HAP-1 (cell line): ENCODE data around the gene SH3BP1.
"Not testable (repeated sequence)": the region's sequence is repeated elsewhere in the genome, so short reads cannot be mapped to it uniquely, and the experiment has no call there.

Experiments
- DNase-seq, 2 experiments: peaks; one replicate each; pipeline ENCODE4 v3.0.0-alpha.2; 2016 to 2020; ENCODE audit warnings: low spot score in 2 of 2
- H3K27me3 ChIP-seq: fragments of 250-450 bp; sonication (Bioruptor Pico); 2 replicates; pipeline ENCODE4 v1.5.1; 2020; ENCODE audit warnings: low read depth, mild to moderate bottlenecking, moderate library complexity
- H3K36me3 ChIP-seq: fragments of 250-450 bp; sonication (Bioruptor Pico); replicated peaks from 2 replicates; pipeline ENCODE4 v1.5.1; 2020; ENCODE audit warnings: mild to moderate bottlenecking
- H3K4me1 ChIP-seq: fragments of 250-450 bp; sonication (Bioruptor Pico); 2 replicates; pipeline ENCODE4 v1.5.1; 2020; ENCODE audit warnings: mild to moderate bottlenecking
- H3K4me3 ChIP-seq: fragments of 250-450 bp; sonication (Bioruptor Pico); 2 replicates; pipeline ENCODE4 v1.5.1; 2020; ENCODE audit warnings: mild to moderate bottlenecking, moderate library complexity
- H3K9me3 ChIP-seq: fragments of 250-450 bp; sonication (Bioruptor Pico); 2 replicates; pipeline ENCODE4 v1.5.1; 2020; ENCODE audit warnings: mild to moderate bottlenecking, moderate library complexity
- in situ Hi-C: fragments of 300-500 bp; cut with MboI; formaldehyde crosslinking; loops from 3 replicates; pipeline ENCODE4 v1.14.3; 2020; ENCODE audit warnings: low sequenced_read_pairs, inconsistent platforms, mixed read lengths

SH3BP1 gene

DNA sequence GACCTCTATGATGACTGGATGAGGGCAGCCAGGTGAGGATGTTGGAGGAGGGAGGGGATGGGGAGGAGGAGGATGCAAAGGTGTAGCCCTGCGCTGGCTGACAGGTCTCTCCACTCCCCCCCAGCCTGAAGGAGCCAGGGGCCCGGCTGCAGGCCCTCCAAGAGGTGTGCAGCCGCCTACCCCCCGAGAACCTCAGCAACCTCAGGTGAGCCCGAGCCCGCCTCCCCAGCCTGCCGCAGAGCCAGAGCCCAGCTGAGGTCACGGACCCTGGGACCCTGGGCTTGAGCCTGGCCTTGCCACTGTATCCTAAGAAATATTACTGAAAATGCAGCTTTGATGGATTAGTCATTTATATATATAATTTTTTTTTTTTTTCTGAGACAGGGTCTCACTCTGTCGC lies 7.8 kb downstream of the SH3BP1 start:
- peaks cover 20% of the 10 kb centered on the region for H3K36me3 ChIP-seq

DNA sequence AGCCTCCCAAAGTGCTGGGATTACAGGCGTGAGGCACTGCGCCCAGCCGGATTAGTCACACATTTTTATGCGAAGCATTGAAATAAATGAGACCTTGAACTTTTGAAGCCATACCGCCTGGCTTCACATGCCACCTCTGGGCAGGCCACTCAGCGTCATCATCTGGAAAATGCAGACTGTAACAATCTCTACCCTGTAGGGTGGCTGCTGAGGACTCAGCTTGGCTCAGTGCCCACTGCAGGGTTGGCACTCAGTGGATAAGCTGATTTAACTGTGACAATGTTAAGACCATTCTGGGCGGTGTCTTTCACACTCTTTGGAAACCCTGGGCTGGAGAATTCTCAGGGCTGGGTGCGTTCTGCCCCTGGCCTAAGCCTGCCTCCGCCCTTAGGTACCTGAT lies 8.5 kb downstream of the SH3BP1 start:
- no peaks in the 10 kb centered on the region for H3K4me1 ChIP-seq
- no peaks in the 10 kb centered on the region for H3K27me3 ChIP-seq
- DNase-seq: no peak
- H3K36me3 ChIP-seq: peaks cover 20% of the 10 kb centered on the region
- no peak overlapping the region for H3K4me3 ChIP-seq
- H3K9me3 ChIP-seq: no peaks in the 10 kb centered on the region
- in situ Hi-C loops: no loop called here

More for the DNA sequence above, 7.8 kb downstream of the SH3BP1 start:
- no peaks in the 10 kb centered on the region for H3K4me1 ChIP-seq
- no peaks in the 10 kb centered on the region for H3K27me3 ChIP-seq
- no peak for DNase-seq
- in situ Hi-C loops: no loop called here
- no peak overlapping the region for H3K4me3 ChIP-seq
- no peaks in the 10 kb centered on the region for H3K9me3 ChIP-seq

DNA sequence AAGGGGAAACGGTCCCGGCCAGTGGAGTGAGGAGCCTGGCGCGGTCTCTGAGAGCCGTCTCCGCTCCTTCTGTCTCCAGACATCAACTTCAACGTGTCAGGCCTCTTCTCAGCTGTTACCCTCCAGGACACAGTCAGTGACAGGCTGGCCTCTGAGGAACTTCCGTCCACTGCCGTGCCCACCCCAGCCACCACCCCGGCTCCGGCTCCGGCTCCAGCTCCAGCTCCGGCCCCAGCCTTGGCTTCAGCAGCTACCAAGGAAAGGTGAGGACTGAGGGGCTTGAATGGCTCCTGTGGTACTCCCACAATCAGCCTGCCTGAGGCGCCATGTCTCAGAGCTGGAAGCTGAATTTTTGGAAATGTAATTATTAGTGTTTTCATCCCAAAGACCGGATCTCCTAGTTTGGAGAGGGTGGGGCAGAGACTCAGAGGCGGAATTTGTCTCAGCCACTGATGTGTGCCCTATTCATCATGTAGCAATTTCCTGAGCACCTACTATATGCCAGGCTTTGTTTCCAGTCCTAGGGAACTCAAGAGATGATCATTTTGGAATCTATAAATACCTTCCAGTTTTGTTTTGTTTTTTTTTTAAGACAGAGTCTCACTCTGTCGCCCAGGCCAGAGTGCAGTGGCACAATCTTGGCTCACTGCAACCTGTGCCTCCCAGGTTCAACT lies 11.1 kb downstream of the SH3BP1 start:
- Histone ChIP-seq H3K27me3 (no peaks in the 10 kb centered on the region), H3K36me3 (peaks cover 17% of the 10 kb centered on the region), H3K9me3 (no peaks in the 10 kb centered on the region), H3K4me3 (no peak overlapping the region), H3K4me1 (no peaks in the 10 kb centered on the region)
- DNase-seq: no peak
- in situ Hi-C loops: no loop called here

DNA sequence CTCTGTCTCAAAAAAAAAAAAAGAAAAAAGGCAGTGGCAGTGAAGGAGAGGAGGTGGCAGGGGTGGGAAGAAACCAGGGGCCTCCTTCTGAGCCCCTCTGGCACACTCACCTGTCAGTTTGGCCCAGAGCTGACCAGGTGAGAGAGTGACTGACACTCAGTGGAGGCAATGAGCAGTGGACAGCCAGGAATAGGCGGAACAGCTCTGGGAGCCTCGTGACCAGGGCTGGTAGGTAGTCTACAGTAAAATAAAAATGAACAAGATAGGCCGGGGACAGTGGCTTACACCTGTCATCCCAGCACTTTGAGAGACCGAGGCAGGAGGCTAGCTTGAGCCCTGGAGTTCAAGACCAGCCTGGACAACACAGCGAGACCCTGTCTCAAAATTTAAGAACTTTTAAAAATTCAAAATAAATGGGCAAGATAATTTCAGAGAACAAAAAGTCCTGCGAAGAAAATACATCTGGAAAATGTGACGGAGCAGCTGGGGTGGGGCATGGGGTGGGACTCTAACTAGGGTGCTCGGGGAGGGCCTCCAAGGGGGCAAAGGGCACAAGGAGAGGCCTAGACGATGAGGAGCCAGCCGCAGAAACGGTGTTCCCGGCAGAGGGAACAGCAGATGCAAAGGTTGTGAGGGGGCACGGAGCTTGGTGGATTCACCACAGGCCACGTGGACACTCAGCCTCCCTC lies 15.2 kb downstream of the SH3BP1 start:
- peaks cover 5% of the 10 kb centered on the region for H3K4me1 ChIP-seq
- in situ Hi-C loops: no loop called here
- no peak overlapping the region for H3K4me3 ChIP-seq
- DNase-seq: no peak
- no peaks in the 10 kb centered on the region for H3K9me3 ChIP-seq
- no peaks in the 10 kb centered on the region for H3K27me3 ChIP-seq
- peaks cover 12% of the 10 kb centered on the region for H3K36me3 ChIP-seq

DNA sequence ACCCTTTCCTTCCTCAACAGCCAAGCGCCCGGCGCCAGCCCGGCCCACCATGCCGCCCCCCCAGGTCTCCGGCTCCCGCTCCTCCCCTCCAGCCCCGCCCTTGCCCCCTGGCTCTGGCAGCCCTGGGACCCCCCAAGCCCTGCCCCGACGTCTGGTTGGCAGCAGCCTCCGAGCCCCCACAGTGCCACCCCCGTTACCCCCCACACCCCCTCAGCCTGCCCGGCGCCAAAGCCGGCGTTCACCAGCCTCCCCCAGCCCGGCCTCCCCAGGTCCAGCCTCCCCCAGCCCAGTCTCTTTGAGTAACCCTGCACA lies 15.7 kb downstream of the SH3BP1 start:
- in situ Hi-C loops: no loop called here
- Histone ChIP-seq H3K27me3 (no peaks in the 10 kb centered on the region), H3K36me3 (peaks cover 12% of the 10 kb centered on the region), H3K9me3 (no peaks in the 10 kb centered on the region), H3K4me1 (peaks cover 10% of the 10 kb centered on the region), H3K4me3 (no peak overlapping the region)
- no peak for DNase-seq

DNA sequence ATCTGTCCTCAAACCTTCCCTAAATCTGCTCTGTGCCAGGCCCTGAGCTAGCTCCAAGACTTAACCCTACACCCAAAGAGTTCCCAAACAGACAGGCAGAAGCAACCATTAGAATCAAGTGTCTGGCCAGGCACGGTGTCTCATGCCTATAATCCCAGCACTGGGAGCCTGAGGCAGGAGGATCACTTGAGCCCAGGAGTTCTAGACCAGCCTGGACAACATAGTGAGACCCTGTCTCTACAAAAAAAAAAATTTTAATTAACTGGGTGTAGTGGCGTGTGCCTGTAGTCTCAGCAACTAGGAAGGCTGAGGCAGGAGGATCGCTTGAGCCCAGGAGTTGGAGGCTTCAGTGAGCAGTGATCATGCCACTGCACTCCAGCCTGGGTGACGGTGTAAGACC lies 17.1 kb downstream of the SH3BP1 start:
- in situ Hi-C loops, DNase-seq, H3K36me3 ChIP-seq, H3K4me3 ChIP-seq, H3K9me3 ChIP-seq, H3K27me3 ChIP-seq: not testable (repeated sequence)
- H3K4me1 ChIP-seq: peaks cover 18% of the 10 kb centered on the region

DNA sequence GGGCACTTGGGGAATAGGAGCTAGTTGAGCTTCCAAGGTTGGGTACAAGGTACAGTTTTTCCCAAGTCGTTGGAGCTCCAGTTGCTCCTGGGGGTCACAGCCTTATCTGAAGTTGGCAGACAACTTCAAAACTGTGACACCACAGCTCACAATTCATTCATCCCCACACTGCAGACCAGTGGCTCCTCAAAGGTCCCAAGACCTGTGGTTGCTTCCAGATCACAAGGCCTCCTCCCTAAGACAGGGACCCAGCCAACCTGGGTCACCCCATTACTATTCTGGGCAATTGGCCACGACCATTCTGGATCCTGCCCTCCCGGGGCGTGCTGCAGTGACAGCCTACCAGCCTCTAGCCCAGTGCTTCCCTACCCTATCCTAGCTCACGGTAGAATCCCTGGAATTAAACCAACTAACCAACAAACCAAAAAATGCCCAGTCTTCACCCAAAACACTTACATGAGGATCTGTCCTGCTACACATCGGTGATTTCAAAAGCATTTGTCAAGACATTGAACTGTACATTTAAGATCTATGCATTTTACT lies 18.2 kb downstream of the SH3BP1 start:
- Histone ChIP-seq H3K4me1 (peaks cover 18% of the 10 kb centered on the region), H3K4me3 (peak overlapping the region; percentile 34), H3K36me3 (peaks cover 14% of the 10 kb centered on the region), H3K9me3 (no peaks in the 10 kb centered on the region), H3K27me3 (no peaks in the 10 kb centered on the region)
- in situ Hi-C loops: no loop called here
- DNase-seq: no peak

DNA sequence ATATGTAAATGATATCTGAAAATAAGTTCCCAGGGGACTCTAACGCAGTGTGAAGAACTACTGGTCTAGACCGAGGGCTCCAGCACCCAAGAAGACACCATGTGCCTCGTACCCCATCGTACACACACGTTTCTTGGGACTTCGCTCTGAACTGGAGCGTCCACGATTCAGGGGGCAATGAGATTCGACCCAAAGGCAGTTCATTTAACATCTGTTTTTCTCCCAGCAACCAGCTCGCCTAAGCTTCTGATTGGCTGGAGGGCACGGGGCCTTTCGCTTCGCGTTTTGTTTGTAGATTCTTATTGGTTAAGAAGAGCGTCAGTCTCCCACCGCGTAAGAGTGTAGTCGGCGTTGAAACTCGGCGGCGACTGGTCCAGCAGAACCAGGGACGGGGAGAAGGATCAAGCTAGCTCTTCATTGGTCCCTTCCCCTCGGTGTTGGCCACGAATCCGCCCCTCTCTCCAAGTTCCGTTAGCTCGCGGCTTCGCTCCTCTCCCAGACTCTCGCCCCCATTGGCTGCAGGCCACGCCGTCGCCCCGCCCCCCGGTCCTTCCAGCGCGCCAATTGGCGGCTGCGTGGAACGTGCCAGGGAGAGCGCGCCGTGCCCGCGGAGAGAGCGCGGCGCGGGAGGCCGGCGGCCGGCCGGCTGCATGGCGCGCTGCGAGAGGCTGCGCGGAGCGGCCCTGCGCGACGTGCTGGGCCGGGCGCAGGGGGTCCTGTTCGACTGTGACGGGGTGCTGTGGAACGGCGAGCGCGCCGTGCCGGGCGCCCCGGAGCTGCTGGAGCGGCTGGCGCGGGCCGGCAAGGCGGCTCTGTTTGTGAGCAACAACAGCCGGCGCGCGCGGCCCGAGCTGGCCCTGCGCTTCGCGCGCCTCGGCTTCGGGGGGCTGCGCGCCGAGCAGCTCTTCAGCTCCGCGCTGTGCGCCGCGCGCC lies 18.9 kb downstream of the SH3BP1 start, which contains the start of gene PDXP:
Gene PDXP, plus strand, starts transcription at position 591 of the 933 bp plus-strand sequence. Its CDS starts 60 bp downstream, at position 651.
- Histone ChIP-seq H3K9me3 (no peaks in the 10 kb centered on the region), H3K4me1 (peaks cover 18% of the 10 kb centered on the region), H3K27me3 (no peaks in the 10 kb centered on the region), H3K4me3 (peak within 1 kb of the TSS; percentile 65), H3K36me3 (peaks cover 10% of the 10 kb centered on the region)
- in situ Hi-C loops: no loop called here
- DNase-seq: peak; percentile 99

DNA sequence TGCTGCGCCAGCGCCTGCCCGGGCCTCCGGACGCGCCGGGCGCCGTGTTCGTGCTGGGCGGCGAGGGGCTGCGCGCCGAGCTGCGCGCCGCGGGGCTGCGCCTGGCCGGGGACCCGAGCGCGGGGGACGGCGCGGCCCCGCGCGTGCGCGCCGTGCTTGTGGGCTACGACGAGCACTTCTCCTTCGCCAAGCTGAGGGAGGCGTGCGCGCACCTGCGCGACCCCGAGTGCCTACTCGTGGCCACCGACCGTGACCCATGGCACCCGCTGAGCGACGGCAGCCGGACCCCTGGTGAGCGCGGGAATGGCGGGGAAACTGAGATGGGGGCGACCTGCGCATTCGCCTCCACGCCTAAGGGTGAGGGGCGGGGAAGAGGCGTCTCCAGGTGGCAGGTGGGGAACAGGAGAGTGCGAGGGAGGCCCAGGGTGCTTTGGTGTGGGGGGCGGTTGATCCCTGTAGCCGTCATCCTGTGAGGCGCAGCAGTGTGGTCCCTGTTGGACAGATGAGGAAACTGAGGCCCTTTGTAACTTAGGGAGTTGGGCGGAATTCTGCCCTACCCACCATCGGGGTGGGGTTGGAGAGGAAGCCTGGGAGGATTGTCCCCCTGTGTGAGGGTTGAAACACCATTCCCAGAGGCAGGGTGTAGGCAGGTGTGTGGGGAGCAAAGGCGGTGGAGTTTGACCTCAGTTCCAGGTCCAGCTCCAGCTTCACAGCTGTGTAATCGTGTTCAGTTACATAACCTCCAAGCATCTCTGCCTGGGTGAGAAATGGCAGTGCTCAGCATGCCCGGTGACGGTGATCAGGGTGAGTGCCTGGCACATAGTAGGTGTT lies 19.8 kb downstream of the SH3BP1 start:
- H3K27me3 ChIP-seq: no peaks in the 10 kb centered on the region
- H3K4me3 ChIP-seq: peak overlapping the region; percentile 65
- peaks cover 10% of the 10 kb centered on the region for H3K36me3 ChIP-seq
- in situ Hi-C loops: no loop called here
- H3K9me3 ChIP-seq: no peaks in the 10 kb centered on the region
- no peak for DNase-seq
- peaks cover 18% of the 10 kb centered on the region for H3K4me1 ChIP-seq

DNA sequence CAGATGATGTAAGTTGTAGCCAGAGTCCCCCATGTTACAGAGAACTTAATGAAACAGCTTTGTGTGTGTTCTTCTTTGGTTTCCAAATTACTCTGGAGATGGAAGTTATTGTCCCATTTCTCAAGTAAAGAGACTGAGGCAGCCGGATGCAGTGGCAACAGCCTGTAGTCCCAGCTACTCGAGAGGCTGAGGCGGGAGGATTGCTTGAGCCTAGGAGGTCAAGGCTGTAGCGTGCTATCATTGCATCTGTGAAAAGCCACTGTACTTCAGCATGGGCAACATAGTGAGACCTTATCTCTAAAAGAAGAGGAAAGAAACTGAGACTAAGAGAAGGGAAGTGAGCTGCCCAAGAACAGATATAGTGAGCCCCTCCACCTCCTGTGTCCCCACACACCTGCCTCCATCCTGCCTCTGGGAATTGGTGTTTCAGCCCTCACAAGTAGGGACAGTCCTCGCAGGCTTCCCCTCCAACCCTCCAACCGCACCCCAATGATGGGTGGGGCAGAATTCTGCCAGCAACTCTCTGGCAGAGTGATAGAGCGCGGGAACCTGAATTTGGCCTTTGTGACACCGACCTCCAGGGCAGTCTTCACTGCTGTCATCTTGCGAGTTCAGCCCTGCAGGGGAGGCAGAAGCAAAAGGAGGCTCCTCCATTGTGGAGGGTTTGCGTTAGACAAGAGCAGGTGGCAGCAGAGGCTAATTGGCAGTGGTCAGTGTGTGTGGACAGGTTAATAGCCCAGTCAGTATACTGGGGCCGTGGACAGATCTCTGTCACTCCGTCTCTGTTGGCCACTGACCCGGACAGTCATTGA lies 20.6 kb downstream of the SH3BP1 start:
- Histone ChIP-seq H3K4me3 (peak overlapping the region; percentile 65), H3K4me1 (peaks cover 18% of the 10 kb centered on the region), H3K9me3 (no peaks in the 10 kb centered on the region), H3K36me3 (peaks cover 15% of the 10 kb centered on the region), H3K27me3 (no peaks in the 10 kb centered on the region)
- in situ Hi-C loops: no loop called here
- no peak for DNase-seq

DNA sequence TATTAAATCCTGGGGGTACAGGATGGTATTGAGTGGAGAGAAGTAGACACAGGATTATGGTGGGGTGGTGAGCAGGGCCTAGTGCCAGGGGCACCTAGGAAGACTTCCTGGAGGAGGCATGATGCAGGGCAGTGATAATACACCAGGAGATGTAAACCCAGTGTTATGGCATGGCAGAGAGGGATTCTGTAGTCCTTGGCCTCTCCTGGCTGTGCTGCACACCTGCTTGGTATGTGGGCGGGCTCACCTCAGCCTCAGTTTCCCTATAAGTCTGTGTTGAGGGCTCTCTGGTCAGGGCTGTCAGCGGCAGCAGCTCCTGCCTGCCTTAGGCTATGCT lies 21.2 kb downstream of the SH3BP1 start:
- Histone ChIP-seq H3K4me3 (peak overlapping the region; percentile 65), H3K9me3 (no peaks in the 10 kb centered on the region), H3K27me3 (no peaks in the 10 kb centered on the region), H3K4me1 (peaks cover 18% of the 10 kb centered on the region), H3K36me3 (peaks cover 21% of the 10 kb centered on the region)
- in situ Hi-C loops: no loop called here
- DNase-seq: no peak

DNA sequence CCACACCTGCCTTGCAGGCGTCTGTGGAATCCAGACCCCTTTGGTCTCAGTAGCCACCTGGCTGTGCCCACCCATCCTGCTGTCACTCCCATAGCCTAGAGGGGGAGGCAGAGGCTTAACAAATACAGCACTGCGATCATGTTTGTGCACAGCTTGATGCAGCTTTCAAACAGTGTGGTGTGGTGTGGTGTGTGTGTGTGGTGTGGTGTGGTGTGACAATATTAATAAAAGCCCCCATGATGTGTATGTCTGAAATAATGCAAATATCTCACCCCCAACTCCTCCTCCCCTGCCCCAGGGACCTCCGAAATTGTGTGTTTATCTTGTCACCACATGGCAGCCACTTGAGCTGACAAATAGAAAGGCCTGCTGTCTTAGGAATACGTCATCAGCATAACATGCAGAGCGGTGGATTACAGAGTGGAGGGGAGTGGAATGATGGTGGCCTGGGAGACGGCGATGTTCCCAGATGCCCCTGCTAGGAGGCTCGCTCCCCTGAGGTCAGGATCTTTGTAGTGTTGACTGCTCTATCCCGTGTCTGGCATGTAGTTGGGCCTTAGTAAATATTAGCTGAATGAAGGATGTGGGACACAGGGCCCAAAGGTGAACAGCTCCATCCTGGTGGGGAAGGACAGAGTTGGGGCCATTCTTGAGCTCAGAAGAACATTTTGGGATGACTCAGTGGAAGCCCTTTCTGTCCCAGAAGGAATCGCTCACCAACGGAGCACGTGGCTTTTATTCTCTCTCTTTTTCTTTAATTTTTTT lies 21.9 kb downstream of the SH3BP1 start:
- H3K4me3 ChIP-seq: no peak overlapping the region
- no peaks in the 10 kb centered on the region for H3K27me3 ChIP-seq
- H3K4me1 ChIP-seq: peaks cover 18% of the 10 kb centered on the region
- no peak for DNase-seq
- H3K9me3 ChIP-seq: no peaks in the 10 kb centered on the region
- in situ Hi-C loops: no loop called here
- peaks cover 27% of the 10 kb centered on the region for H3K36me3 ChIP-seq
